ENCODE results near the gene MAPK4.

MAPK4 gene

GRCh38 chr18:50626317-50626716 is 66.4 kb downstream of the MAPK4 start:
- no peak for DNase-seq

- DNase-seq: no peak
Observed at GRCh38 chr18:50627594-50628532, 68.0 kb downstream of the MAPK4 start.

- no peak for DNase-seq
Observed at GRCh38 chr18:50628533-50628905, 68.6 kb downstream of the MAPK4 start.

- DNase-seq: no peak
Observed at GRCh38 chr18:50629148-50629631, 69.3 kb downstream of the MAPK4 start.

- DNase-seq: no peak
Observed at GRCh38 chr18:50630895-50631294, 71.0 kb downstream of the MAPK4 start.

GRCh38 chr18:50632895-50633515 is 73.1 kb downstream of the MAPK4 start:
- no peak for DNase-seq

- DNase-seq: no peak
Observed at GRCh38 chr18:50633992-50634391, 74.1 kb downstream of the MAPK4 start.

GRCh38 chr18:50636366-50637057 is 76.6 kb downstream of the MAPK4 start:
- DNase-seq: no peak

- DNase-seq: no peak
Observed at GRCh38 chr18:50638016-50638883, 78.4 kb downstream of the MAPK4 start.

GRCh38 chr18:50638884-50639420 is 79.1 kb downstream of the MAPK4 start:
- no peak for DNase-seq

GRCh38 chr18:50639711-50640110 is 79.8 kb downstream of the MAPK4 start:
- DNase-seq: no peak

GRCh38 chr18:50642439-50642838 is 82.6 kb downstream of the MAPK4 start:
- no peak for DNase-seq

- DNase-seq: no peak
Observed at GRCh38 chr18:50644146-50644545, 84.3 kb downstream of the MAPK4 start.

GRCh38 chr18:50644807-50645206 is 84.9 kb downstream of the MAPK4 start:
- DNase-seq: no peak

- DNase-seq: no peak
Observed at GRCh38 chr18:50647237-50647636, 87.3 kb downstream of the MAPK4 start.

GRCh38 chr18:50647792-50648191 is 87.9 kb downstream of the MAPK4 start:
- no peak for DNase-seq

- no peak for DNase-seq
Observed at GRCh38 chr18:50649821-50650220, 89.9 kb downstream of the MAPK4 start.

GRCh38 chr18:50651334-50651733 is 91.4 kb downstream of the MAPK4 start:
- DNase-seq: no peak

- no peak for DNase-seq
Observed at GRCh38 chr18:50653402-50654093, 93.7 kb downstream of the MAPK4 start.

- DNase-seq: no peak
Observed at GRCh38 chr18:50654211-50654610, 94.3 kb downstream of the MAPK4 start.

Data from NCI-H1048 (cell line).